ENCODE data around the gene PPARA.

- no peak for TF ChIP-seq CTCF (IDR thresholded peaks at IDR 0.05)
- no peak for TF ChIP-seq POLR2A (IDR thresholded peaks at IDR 0.05)
These were observed 29.2 kb upstream of the PPARA start for GRCh38 chr22:46121079-46121478.
